Stimulated activated naive CD8-positive, alpha-beta T cell treated with anti-CD3 and anti-CD28 coated beads, Interleukin-15, amount 100 ng/mL, for 72 hours (primary cell): Measurements from ENCODE around the gene ERC2.

Source experiments
- ATAC-seq: fragments of 150-1000 bp; cut with Tn5 transposase; 2 replicates; pipeline ENCODE4 v1.10.0; 2021; ENCODE audit warnings: mild to moderate bottlenecking, moderate library complexity
- DNase-seq, 2 donors: peaks; one replicate each; pipeline ENCODE4 v3.0.0; 2021 to 2022
- H3K27ac Mint-ChIP-seq, 2 donors: one replicate each; pipeline ENCODE4 v1.8.0; 2022; ENCODE audit warnings: mild to moderate bottlenecking in 2 of 2, mixed read lengths in 2 of 2, moderate library complexity in 2 of 2
- H3K27me3 Mint-ChIP-seq: one replicate; pipeline ENCODE4 v1.8.0; 2022; ENCODE audit warnings: mixed read lengths
- H3K4me1 Mint-ChIP-seq: one replicate; pipeline ENCODE4 v1.8.0; 2022; ENCODE audit warnings: mild to moderate bottlenecking, mixed read lengths
- H3K4me3 Mint-ChIP-seq, 2 donors: one replicate each; pipeline ENCODE4 v1.8.0; 2022; ENCODE audit warnings: mild to moderate bottlenecking in 2 of 2, mixed read lengths in 2 of 2, moderate library complexity in 1 of 2
- H3K9me3 Mint-ChIP-seq, 2 donors: one replicate each; pipeline ENCODE4 v1.8.0; 2022; ENCODE audit warnings: mixed read lengths in 2 of 2

ERC2 gene

DNA sequence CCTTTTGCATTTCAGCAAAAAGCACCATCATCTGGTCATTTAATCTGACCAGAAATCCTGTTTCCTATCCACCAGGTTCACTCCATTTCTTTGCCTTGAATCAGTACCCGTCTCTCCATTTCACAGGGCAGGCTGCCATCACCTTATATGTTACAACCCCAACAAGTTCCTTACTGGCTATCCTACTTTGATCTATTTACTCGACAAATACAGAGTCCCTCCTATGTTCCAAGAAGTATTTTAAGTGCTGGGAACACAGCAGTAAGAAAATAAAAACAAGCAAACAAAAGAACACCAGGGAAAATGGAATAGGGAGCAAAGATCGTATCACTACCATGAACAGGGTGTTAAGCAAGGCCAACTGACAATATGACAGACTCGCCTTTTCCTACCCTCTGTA is 685.9 kb downstream of the ERC2 start:
- Mint-ChIP-seq H3K4me1 (no peaks in the 10 kb centered on the region), H3K4me3 (no peak overlapping the region), H3K27ac (no peak overlapping the region), H3K27me3 (no peaks in the 10 kb centered on the region), H3K9me3 (peaks cover 0 to 7% of the 10 kb centered on the region in 2 donors)
- ATAC-seq: no peak
- no peak for DNase-seq

GRCh38 chr3:55780913-55781312 is 687.4 kb downstream of the ERC2 start:
- ATAC-seq (no peak), DNase-seq (no peak)
- Mint-ChIP-seq H3K9me3 (peaks cover 0 to 12% of the 10 kb centered on the region in 2 donors), H3K27me3 (no peaks in the 10 kb centered on the region), H3K4me1 (no peaks in the 10 kb centered on the region), H3K27ac (no peak overlapping the region), H3K4me3 (no peak overlapping the region)

GRCh38 chr3:55779543-55779942 is 688.7 kb downstream of the ERC2 start:
- Mint-ChIP-seq H3K4me3 (no peak overlapping the region), H3K4me1 (no peaks in the 10 kb centered on the region), H3K27ac (no peak overlapping the region), H3K9me3 (peaks cover 0 to 7% of the 10 kb centered on the region in 2 donors), H3K27me3 (no peaks in the 10 kb centered on the region)
- ATAC-seq: no peak
- no peak for DNase-seq

DNA sequence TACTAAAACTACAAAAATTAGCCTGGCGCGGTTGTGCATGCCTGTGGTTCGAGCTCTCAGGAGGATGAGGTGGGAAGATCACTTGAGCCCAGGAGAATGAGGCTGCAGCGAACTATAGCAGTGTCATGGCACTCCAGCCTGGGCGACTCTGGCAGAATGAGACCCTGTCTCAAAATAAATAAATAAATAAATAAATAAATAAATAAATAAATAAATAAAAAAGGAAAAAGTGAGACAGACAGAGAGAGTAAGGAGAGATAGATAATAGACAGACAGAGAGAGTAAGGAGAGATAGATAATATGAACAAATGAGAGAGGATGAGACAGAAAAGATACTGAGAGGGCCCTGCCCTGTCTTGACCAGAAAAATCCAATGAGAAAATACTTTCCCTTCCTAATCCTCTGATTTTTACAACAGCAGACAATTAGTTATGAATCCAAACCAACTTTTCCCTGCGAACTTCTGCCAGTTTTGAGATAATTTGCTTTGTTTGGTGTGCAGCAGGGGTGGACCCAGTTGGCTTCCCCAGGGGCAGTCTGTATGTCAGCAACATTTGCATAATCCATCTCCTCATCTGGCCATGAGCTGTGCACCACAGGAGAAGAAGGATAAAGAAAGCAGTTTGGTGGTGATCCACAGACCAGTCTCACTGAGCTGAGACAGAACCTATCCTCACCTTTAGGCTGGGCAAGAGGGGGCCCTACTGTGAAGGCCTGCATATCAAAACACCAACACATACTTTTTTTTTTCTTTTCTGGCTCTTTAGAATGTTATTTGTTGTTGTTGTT is 692.7 kb downstream of the ERC2 start:
- Mint-ChIP-seq H3K4me1 (no peaks in the 10 kb centered on the region), H3K4me3 (no peak overlapping the region), H3K9me3 (peaks cover 0 to 7% of the 10 kb centered on the region in 2 donors), H3K27me3 (no peaks in the 10 kb centered on the region), H3K27ac (no peak overlapping the region)
- no peak for ATAC-seq
- DNase-seq: no peak

- Mint-ChIP-seq H3K27me3 (no peaks in the 10 kb centered on the region), H3K27ac (no peak overlapping the region), H3K9me3 (peaks cover 0 to 7% of the 10 kb centered on the region in 2 donors), H3K4me3 (no peak overlapping the region), H3K4me1 (no peaks in the 10 kb centered on the region)
- ATAC-seq (no peak), DNase-seq (no peak)
These were observed 693.4 kb downstream of the ERC2 start for GRCh38 chr3:55774856-55775255.

DNA sequence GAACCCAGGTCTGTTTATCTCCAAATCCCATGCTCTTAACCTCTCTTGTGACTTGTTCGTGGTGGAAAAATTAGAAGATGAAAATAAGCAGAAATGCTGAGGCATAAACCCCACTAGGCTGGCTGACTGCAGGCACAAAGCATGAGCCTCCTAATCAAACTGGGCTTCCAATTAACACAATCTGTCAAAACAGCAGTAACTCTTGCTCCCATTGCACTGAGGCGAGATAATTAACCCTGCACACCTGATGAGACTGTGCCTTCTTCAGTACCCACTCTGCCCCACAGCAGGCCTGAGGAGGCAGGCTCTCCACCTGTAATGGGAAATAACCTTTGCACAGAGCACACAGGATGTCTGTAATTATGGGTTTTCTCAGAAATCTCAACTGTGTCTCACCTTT is 696.8 kb downstream of the ERC2 start:
- DNase-seq: no peak
- Mint-ChIP-seq H3K27me3 (no peaks in the 10 kb centered on the region), H3K4me1 (no peaks in the 10 kb centered on the region), H3K27ac (no peak overlapping the region), H3K9me3 (peaks cover 0 to 14% of the 10 kb centered on the region in 2 donors), H3K4me3 (no peak overlapping the region)
- no peak for ATAC-seq

DNA sequence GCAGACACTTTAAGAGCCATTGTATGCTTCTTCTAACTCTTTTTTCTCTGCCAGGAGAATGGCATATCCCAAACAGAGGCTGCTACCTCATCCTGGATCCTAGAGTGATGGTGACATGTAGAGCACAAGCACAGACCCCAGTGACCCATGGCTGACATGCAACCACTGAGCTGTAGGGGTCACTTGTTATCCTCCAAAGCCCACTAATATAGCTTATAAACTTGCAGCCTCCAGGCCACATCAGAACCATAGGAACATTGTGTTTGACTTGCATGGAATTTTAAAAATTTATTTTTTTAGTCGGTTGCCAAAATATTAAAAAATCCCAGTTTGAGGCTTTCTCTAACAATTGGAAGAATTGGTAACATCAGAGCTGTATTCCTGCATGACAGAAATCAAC is 698.2 kb downstream of the ERC2 start:
- H3K27me3 Mint-ChIP-seq: no peaks in the 10 kb centered on the region
- H3K9me3 Mint-ChIP-seq: peaks cover 0 to 8% of the 10 kb centered on the region in 2 donors
- ATAC-seq (no peak), DNase-seq (no peak)
- no peak overlapping the region for H3K4me3 Mint-ChIP-seq
- no peaks in the 10 kb centered on the region for H3K4me1 Mint-ChIP-seq
- no peak overlapping the region for H3K27ac Mint-ChIP-seq

GRCh38 chr3:55766753-55767152 is 701.5 kb downstream of the ERC2 start:
- ATAC-seq (no peak), DNase-seq (no peak)
- Mint-ChIP-seq H3K27me3 (no peaks in the 10 kb centered on the region), H3K9me3 (peaks cover 7 to 12% of the 10 kb centered on the region in 2 donors), H3K27ac (peak overlapping the region in 1 of 2 donors; percentile 46), H3K4me3 (no peak overlapping the region), H3K4me1 (no peaks in the 10 kb centered on the region)

DNA sequence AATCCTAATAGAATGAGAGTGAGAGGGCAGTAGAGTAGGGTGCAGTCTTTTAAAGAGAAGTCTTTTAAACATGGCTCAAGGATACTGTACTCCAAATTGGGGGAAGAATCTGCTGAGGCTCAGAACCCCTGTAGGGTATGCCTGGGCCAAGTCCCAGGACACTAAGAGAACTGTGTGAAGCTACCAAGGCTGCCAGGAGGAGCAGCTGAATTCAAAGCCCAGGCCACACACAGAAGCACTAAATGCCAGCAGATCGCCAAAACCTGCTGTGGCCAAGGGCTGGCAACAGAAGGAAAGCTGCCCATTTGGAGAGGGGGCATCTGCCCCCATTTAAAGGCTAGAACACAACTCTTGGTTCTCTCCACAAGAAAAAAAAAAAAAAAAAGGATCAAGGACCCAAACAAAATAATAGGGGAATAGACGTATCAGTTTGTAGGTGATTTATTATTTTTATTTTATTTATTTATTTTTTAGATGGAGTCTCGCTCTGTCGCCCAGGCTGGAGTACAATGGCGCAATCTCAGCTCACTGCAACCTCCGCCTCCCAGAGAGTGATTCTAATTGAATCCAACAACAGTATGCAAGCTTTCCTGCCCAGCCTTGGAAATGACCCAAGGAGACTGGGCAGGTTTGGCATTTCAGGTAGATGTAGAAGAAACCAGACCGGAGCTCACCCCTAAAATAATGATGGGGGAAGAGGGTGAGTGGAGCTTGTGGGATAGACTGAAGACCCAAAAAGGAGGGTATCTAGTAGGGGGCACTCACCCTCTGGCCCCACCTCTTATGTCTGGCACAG is 702.2 kb downstream of the ERC2 start:
- H3K9me3 Mint-ChIP-seq: peaks cover 7 to 15% of the 10 kb centered on the region in 2 donors
- H3K27me3 Mint-ChIP-seq: no peaks in the 10 kb centered on the region
- ATAC-seq (no peak), DNase-seq (no peak)
- no peaks in the 10 kb centered on the region for H3K4me1 Mint-ChIP-seq
- no peak overlapping the region for H3K4me3 Mint-ChIP-seq
- peak overlapping the region in 1 of 2 donors; percentile 33 for H3K27ac Mint-ChIP-seq

DNA sequence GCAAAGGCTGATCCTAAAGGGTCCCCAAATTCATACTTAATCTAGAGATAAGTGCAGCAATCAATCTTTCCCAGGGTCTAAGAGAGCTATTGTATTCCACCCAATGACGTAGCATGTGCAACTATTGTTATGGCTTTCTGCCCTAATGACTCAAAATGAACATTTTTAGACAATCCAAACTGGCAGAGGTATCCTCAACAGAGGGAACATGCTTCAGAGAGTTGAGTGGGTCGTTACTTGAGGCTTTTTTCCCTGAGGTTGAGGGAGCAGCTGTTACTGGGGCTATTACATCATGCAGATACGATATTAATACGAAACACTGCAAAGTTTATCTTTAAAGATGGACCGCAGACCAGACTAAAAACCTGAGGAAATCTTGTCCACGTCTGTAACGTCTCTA is 702.9 kb downstream of the ERC2 start:
- Mint-ChIP-seq H3K9me3 (peaks cover 7 to 15% of the 10 kb centered on the region in 2 donors), H3K4me1 (no peaks in the 10 kb centered on the region), H3K27ac (no peak overlapping the region), H3K27me3 (no peaks in the 10 kb centered on the region), H3K4me3 (no peak overlapping the region)
- DNase-seq: no peak
- ATAC-seq: no peak

DNA sequence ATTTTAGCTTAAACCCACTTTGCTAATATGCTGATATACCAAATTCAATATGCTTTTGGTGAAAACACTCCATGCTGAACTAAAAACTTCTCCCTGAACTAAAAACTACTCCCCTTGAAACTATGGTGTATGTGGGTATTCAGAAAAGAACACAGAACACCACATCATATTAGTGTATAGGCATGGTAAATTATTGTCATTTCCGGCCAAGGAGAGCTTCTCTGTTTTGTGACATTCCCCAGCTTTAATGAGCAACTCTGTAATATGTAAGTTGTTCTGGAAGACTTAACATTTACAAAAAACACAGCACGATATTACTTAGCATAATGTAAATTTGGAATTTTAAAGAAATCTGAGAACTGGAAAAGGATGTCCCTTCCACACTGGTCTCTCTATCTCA is 711.3 kb downstream of the ERC2 start:
- no peak for ATAC-seq
- H3K4me1 Mint-ChIP-seq: no peaks in the 10 kb centered on the region
- H3K9me3 Mint-ChIP-seq: peaks cover 0 to 5% of the 10 kb centered on the region in 2 donors
- no peak for DNase-seq
- H3K27ac Mint-ChIP-seq: no peak overlapping the region
- no peak overlapping the region for H3K4me3 Mint-ChIP-seq
- H3K27me3 Mint-ChIP-seq: no peaks in the 10 kb centered on the region

DNA sequence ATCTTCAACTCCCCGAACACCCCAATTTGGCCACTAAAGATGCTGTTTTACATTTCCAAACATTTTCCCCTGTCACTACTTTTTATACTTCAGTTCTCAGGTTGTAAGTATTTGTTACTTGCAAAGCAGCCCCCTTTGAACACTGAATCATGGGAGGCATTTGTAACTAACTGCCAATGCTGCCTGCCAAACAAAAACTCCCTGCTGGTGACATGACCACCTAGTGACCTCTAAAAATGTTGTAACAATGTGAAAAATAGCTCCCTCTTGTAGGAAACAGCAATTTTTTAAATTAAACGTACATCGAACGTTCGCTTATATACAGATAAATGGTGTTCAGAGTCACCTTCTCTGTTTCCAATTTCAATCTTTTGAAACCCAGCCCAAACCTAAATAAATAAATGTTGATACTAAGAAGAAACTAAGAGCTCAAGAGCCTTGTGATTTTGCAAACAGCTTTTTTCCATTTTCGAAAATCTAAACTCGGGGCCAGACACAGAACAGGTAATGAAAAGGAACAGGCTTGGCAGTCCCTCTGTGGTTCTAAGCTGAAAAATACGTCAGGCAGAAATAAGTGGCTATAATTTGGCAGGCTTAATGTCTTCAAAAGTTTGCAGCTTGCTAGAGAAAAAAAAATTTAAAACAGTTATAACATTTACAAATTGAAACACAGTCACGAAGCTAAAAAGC is 712.6 kb downstream of the ERC2 start:
- ATAC-seq (no peak), DNase-seq (no peak)
- Mint-ChIP-seq H3K27ac (no peak overlapping the region), H3K9me3 (no peaks in the 10 kb centered on the region), H3K4me3 (no peak overlapping the region), H3K27me3 (no peaks in the 10 kb centered on the region), H3K4me1 (no peaks in the 10 kb centered on the region)

- H3K4me3 Mint-ChIP-seq: no peak overlapping the region
- DNase-seq: no peak
- ATAC-seq: no peak
These were observed 715.4 kb downstream of the ERC2 start for GRCh38 chr3:55752911-55753310.

DNA sequence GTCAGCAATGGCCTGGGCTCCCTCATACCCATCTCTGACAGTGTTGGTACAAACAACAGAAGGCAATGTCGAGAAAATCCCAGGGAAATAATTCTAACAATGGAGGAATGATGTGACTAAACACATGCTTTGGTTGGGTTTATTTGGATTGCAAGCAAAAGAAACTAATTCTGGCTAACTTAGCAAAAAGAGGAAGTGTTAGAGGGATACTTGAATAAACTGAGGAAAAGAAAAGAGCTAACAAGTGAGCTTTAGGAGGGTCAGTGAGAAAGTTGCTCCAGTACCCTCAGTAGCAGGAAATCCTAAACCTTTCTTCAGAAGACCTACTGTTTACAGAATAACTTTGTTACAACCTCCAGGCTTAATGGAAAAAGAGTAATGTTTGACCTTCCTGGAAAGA is 716.5 kb downstream of the ERC2 start:
- ATAC-seq: no peak
- Mint-ChIP-seq H3K4me3 (no peak overlapping the region), H3K27me3 (no peaks in the 10 kb centered on the region), H3K9me3 (no peaks in the 10 kb centered on the region), H3K27ac (no peak overlapping the region), H3K4me1 (no peaks in the 10 kb centered on the region)
- no peak for DNase-seq

More at GRCh38 chr3:55752911-55753310, 715.4 kb downstream of the ERC2 start:
- H3K9me3 Mint-ChIP-seq: no peaks in the 10 kb centered on the region
- no peaks in the 10 kb centered on the region for H3K27me3 Mint-ChIP-seq
- no peaks in the 10 kb centered on the region for H3K4me1 Mint-ChIP-seq
- H3K27ac Mint-ChIP-seq: no peak overlapping the region

DNA sequence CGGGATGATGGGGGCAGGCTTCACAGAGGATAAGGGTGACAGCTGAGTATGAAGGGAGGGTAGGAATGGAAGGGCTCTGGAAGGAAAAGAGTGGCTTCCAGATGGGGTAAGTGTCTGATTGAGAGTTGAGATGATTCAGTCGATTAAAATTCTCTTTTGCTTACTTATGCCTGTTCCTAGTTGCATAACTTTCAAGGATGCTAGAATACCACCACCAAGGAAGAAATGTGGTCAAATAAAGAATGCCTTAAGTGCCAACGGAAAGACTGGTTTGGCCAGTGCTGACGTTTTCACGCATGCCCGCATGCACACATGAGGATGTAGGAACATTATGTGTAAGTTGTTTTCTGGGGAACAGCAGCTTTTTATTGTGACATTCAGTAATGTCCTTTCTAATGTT is 717.7 kb downstream of the ERC2 start:
- ATAC-seq (no peak), DNase-seq (no peak)
- H3K9me3 Mint-ChIP-seq: no peaks in the 10 kb centered on the region
- no peaks in the 10 kb centered on the region for H3K27me3 Mint-ChIP-seq
- H3K4me1 Mint-ChIP-seq: no peaks in the 10 kb centered on the region
- H3K27ac Mint-ChIP-seq: no peak overlapping the region
- no peak overlapping the region for H3K4me3 Mint-ChIP-seq

DNA sequence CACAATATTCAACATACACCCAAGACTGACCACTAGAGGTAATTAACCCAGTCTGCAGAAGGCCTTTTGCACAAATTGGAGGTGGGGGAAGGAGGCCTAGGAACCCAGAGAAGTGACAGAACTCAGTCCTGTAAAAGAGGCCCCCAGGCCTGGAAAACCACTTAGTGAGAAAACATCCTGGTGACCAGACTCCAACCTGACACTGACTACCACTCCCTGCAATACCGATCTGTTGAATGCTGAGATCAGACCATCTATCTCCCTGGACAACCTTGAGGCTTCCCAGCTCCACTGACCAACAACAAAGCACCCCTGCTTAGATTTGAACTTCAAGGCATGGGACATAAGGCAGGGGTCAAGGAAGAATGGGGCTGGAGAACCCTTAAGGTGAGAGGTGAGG is 719.2 kb downstream of the ERC2 start:
- H3K27me3 Mint-ChIP-seq: no peaks in the 10 kb centered on the region
- no peaks in the 10 kb centered on the region for H3K4me1 Mint-ChIP-seq
- H3K9me3 Mint-ChIP-seq: no peaks in the 10 kb centered on the region
- no peak overlapping the region for H3K4me3 Mint-ChIP-seq
- no peak for ATAC-seq
- peak overlapping the region in 1 of 2 donors; percentile 54 for H3K27ac Mint-ChIP-seq
- DNase-seq: no peak
